Activated CD4-positive, alpha-beta T cell treated with anti-CD3 and anti-CD28 coated beads, Interleukin-2, amount 50 U/mL, for 24 hours (primary cell): ENCODE measurements around the gene PAH.
"Not testable (repeated sequence)": the region's sequence is repeated elsewhere in the genome, so short reads cannot be mapped to it uniquely, and the experiment has no call there.

ENCODE experiments used
- DNase-seq, 2 donors: peaks; one replicate each; pipeline ENCODE4 v3.0.0-alpha.2; 2020; ENCODE audit warnings: low read depth in 1 of 2, low spot score in 1 of 2

PAH gene

GRCh38 chr12:102833687-102834441 lies 83.2 kb downstream of the PAH start:
- DNase-seq: no peak

DNA sequence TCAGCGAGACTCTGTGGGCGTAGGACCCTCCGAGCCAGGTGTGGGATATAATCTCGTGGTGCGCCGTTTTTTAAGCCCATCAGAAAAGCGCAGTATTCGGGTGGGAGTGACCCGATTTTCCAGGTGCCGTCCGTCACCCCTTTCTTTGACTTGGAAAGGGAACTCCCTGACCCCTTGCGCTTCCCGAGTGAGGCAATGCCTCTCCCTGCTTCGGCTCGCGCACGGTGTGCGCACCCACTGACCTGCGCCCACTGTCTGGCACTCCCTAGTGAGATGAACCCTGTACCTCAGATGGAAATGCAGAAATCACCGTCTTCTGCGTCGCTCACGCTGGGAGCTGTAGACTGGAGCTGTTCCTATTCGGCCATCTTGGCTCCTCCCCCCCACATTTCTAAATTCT lies 84.2 kb downstream of the PAH start:
- DNase-seq: not testable (repeated sequence)

- DNase-seq: no peak
Measured at GRCh38 chr12:102824218-102824835, 92.7 kb downstream of the PAH start.

DNA sequence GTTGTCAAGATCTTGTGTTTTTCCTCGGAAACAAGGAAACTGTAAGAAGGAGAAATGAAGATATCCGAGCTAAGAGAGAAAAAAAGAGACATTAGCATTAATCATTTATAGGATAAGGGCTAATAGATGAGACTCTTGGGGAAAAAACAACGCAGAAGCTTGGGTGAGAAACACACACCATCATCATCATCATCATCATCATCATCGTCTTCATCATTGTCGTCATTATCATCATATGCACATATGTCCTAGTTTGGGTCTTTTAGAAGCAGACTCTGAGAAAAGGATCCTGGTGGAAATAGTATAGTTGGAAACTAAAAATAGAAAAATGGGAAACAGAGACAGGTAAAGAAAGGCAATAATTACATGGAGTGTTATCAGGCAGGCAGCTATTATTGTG lies 95.9 kb downstream of the PAH start:
- DNase-seq: no peak

- DNase-seq: no peak
Measured at GRCh38 chr12:102816816-102817434, 100.1 kb downstream of the PAH start.

- no peak for DNase-seq
Measured at GRCh38 chr12:102814691-102815367, 102.2 kb downstream of the PAH start.

DNA sequence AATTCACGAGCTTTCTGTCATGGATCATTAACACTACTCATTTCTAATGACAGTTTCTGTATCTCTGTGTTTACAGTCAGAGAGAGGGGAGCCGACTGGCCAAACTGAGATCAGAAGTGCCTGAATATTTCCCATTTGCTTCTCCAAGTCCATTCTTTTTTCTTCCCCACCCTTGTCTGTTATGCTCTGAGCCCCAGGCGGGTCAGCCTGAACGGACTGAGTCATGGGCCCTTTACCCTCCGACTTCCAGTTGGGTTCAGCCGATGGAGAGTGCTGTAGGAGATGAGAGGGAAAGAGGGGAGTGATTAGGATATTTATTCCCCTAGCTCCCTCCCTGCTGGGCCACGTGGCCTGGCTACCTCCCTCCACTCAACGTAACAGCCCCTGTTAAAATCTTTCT lies 104.7 kb downstream of the PAH start:
- no peak for DNase-seq

- DNase-seq: no peak
Measured at GRCh38 chr12:102811110-102811737, 105.8 kb downstream of the PAH start.

GRCh38 chr12:102808412-102808811 lies 108.6 kb downstream of the PAH start:
- no peak for DNase-seq

GRCh38 chr12:102806592-102806991 lies 110.5 kb downstream of the PAH start:
- no peak for DNase-seq

DNA sequence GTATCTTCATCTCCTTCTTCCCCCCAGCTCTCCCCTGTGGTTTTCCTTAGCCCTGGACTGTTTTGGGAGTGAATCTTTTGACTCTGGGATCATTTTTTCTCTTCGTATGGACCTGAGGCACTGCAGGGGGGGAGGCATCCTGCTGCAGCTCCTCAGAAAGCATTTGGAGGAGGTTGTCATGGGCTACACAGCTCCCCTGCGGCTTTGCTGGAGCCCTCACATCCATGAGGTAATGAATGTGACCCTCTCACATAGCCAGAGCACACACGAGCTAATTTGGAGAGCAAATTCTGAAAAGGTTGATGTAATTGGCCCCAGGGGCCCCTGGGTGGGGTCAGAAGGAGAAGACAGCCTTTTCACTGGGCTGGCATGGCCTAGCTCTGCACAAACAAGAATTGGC lies 110.9 kb downstream of the PAH start:
- DNase-seq: no peak

DNA sequence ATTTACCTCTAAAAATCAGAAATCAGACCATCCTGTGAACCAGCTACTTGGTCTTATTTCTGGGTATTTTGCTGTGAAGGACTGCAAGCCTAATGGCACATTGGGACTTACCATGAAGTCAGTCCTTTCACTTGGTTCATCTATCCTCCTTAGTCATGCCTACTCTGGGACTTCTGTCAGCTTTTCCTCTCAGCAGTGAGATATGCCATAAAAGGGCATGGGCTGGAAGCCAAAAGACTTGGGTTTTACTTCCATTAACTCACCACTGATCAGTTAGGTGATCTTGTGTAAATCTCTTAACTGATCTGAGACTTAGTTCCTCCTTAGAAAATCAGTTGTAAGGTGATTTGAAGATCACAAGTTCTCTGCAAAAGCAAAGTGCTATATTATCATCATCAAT lies 116.5 kb downstream of the PAH start:
- DNase-seq: no peak

- no peak for DNase-seq
Measured at GRCh38 chr12:102799229-102799628, 117.8 kb downstream of the PAH start.

- no peak for DNase-seq
Measured at GRCh38 chr12:102797528-102797927, 119.5 kb downstream of the PAH start.

- no peak for DNase-seq
Measured at GRCh38 chr12:102793921-102794320, 123.1 kb downstream of the PAH start.
